Measurements from ENCODE around the gene ANGPTL4.

Gene ANGPTL4

GRCh38 chr19:8387688-8388611 lies 24.0 kb downstream of the ANGPTL4 start:
- no peak for TF ChIP-seq TOX (CRISPR knock-in tag; IDR thresholded peaks at IDR 0.05; ENCODE audit: borderline replicate concordance)
- no peak for TF ChIP-seq PATZ1 (CRISPR knock-in tag; IDR thresholded peaks at IDR 0.05; ENCODE audit: borderline replicate concordance)
- TF ChIP-seq CREB5 (CRISPR knock-in tag; IDR thresholded peaks at IDR 0.05; ENCODE audit: low read depth): no peak
- no peak for TF ChIP-seq RARB (CRISPR knock-in tag; IDR thresholded peaks at IDR 0.05)
- TF ChIP-seq ARNTL (CRISPR knock-in tag; IDR thresholded peaks at IDR 0.05; ENCODE audit: borderline replicate concordance, low read depth): no peak
- no peak for TF ChIP-seq ZFP30 (CRISPR knock-in tag; IDR thresholded peaks at IDR 0.05)
- TF ChIP-seq CSRNP3 (CRISPR knock-in tag; IDR thresholded peaks at IDR 0.05): no peak
- TF ChIP-seq POU6F1 (CRISPR knock-in tag; IDR thresholded peaks at IDR 0.05; ENCODE audit: borderline replicate concordance, low read depth): no peak
- no peak for TF ChIP-seq ZC3H10 (CRISPR knock-in tag; IDR thresholded peaks at IDR 0.05)
- no peak for TF ChIP-seq SNAI2 (CRISPR knock-in tag; IDR thresholded peaks at IDR 0.05)
- TF ChIP-seq GLIS3 (CRISPR knock-in tag; IDR thresholded peaks at IDR 0.05): no peak
- no peak for TF ChIP-seq BACH2 (CRISPR knock-in tag; IDR thresholded peaks at IDR 0.05; ENCODE audit: borderline replicate concordance)
- no peak for TF ChIP-seq ESRRG (CRISPR knock-in tag; IDR thresholded peaks at IDR 0.05)
- TF ChIP-seq TCF4 (CRISPR knock-in tag; IDR thresholded peaks at IDR 0.05; ENCODE audit: borderline replicate concordance): no peak
- TF ChIP-seq ZNF70 (CRISPR knock-in tag; IDR thresholded peaks at IDR 0.05): no peak
- TF ChIP-seq ISL1 (CRISPR knock-in tag; IDR thresholded peaks at IDR 0.05): no peak
- TF ChIP-seq TSHZ2 (CRISPR knock-in tag; IDR thresholded peaks at IDR 0.05): no peak
- ATAC-seq: no peak

- TF ChIP-seq BACH2 (CRISPR knock-in tag; IDR thresholded peaks at IDR 0.05; ENCODE audit: borderline replicate concordance) (no peak), ZNF565 (CRISPR knock-in tag; conservative IDR thresholded peaks at IDR 0.05; ENCODE audit: low read depth) (no peak), ARNTL (CRISPR knock-in tag; IDR thresholded peaks at IDR 0.05; ENCODE audit: borderline replicate concordance, low read depth) (no peak), TSHZ2 (CRISPR knock-in tag; IDR thresholded peaks at IDR 0.05) (no peak), POU6F1 (CRISPR knock-in tag; IDR thresholded peaks at IDR 0.05; ENCODE audit: borderline replicate concordance, low read depth) (no peak)
- ATAC-seq: no peak
Observed at GRCh38 chr19:8388612-8388958, 24.6 kb downstream of the ANGPTL4 start.

All from SK-N-SH treated with all-trans-retinoic acid at 6 μM for 48 hours (cell line).